Measurements from ENCODE around the gene SNX15. TPM values are rescaled to one million over a fixed set of nuclear protein-coding genes. Genes with fewer than 3 reads are reported as not detected.
"Not testable (repeated sequence)": the region's sequence is repeated elsewhere in the genome, so short reads cannot be mapped to it uniquely, and the experiment has no call there.

The SNX15 gene
- total RNA-seq, 1 experiment from 2014 or later = 27.0 TPM

DNA sequence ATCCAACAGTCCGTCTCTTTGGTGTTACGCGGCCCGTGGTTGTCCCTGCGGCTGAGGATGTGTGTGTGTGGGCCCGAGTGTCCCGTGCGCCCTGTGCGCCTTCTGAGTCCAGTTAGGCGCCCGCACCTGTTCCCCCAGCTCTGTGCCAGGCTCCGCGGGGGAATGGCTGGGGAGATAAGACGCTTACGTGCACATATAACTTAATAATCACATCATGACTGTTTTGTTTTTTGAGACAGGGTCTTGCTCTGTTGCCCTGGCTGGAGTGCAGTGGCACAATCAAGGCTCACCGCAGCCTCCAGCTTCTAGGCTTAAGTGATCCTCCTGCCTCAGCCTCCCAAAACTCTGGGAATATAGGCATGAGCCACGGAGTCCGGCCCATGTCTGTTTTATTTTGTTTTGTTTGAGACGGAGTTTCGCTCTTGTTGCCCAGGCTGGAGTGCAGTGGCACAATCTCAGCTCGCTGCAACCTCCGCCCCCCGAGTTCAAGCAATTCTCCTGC is 12.5 kb upstream of the SNX15 start:
- DNase-seq (ENCODE audit: low read depth) = no peak

DNA sequence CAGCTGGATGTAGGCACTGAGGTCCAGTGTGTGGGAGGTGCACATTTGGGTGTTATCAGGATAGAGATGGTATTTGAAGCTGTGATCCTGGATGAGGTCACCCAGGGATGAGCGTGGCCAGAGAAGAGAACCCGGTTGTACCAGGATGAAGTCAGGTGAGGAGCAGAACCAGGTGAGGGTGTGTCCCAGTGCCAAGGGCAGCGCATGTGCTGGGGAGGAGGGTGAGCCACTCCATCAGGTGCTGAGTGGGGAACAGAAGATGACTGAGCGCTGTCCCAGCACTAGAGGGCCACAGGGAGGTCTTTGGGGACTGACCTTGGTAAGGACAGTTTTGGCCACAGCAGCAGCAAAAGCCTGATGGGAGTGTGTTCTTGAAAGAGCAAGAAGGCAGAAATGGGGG is 10.5 kb upstream of the SNX15 start:
- DNase-seq (ENCODE audit: low read depth) = no peak

DNA sequence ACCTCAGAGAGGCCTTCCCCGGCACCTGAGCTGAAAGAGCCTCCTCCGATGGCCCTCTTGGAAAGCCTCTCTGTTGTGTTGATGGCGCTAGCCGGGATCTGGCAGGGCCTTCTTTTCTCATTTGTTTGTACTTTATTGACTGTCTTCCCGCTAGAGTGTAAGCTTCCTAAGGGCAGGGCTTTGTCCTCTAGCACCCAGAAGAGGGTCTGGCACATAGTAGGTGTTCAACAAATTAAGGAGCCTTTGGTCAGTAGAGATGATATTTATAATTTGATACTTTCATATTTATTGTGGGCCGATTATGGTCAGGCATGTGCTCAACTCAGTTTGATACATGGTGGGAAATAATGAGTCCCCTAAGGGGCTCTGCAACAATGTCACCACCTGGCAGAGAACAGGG is 9.3 kb upstream of the SNX15 start:
- DNase-seq (ENCODE audit: low read depth) = no peak

DNA sequence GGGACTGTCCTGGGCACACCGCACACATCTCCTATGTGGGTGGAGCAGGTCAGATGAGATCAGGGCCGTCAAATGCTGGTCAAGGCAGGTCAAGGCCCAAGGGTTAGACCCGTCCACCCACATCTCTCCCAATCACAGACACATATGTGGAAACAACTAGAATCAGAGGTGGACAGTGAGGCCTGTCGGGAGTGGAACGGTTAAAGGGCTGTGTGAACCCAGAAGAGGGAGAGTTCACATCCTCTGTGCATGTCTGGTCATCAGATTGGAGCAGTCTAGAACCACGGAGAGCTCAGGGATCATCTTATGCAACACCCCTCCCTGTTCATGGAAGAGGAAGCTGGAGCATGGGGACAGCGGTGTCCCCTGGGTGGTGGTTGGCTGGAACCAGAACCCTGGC is 7.4 kb upstream of the SNX15 start:
- DNase-seq (ENCODE audit: low read depth) = no peak

DNA sequence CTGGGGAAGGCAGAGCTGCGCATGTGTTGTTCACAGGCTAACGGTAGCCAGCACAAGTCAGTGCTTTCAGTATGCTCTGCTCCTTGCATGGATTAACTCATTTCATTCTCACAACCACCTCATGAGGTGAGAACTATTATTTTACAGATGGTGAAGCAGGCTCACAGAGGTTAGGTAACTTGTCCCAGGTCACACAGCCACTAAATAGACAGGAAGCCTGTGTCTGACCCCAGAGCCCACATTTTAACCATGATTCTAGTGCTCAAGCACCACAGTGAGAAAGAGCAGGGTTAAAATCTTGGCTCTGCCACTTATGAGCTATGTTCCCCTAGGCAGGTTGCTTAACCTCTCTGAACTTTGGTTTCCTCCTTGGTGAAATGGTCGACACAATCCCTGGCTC is 6.2 kb upstream of the SNX15 start:
- DNase-seq (ENCODE audit: low read depth) = no peak

DNA sequence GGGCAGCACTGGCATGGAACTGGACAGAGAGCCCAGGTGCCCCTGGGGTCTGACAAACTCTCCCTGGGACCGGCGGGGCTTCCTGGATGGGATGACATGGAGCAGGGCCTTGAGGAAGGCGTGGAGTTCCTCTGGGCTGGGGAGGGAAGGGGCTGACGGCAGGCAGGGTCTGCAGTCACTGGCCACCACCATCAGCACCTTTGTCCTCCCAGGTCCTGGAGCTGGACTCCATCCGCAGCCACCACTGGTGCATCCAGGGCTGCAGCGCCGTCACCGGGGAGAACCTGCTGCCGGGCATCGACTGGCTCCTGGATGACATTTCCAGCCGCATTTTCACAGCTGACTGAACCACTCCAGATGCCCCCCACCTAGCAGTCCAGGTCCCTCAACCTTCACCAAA is 5.7 kb upstream of the SNX15 start:
- no peak for DNase-seq (ENCODE audit: low read depth)

DNA sequence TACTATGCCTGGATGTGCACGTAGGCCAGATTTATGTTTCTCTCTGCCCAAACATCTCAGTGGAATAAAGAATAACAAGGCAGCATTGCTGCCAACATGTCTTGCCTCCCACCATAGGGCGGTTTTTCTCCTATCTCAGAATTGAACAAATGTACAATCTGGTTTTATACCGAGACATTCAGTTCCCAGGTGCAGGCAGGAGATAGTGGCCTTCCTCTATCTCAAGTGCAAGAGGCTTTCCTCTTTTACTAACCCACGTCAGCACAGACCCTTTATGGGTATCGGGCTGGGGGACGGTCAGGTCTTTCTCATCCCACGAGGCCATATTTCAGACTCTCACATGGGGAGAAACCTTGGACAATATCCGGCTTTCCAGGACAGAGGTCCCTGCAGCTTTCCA is 3.7 kb upstream of the SNX15 start:
- not testable (repeated sequence) for DNase-seq (ENCODE audit: low read depth)

DNA sequence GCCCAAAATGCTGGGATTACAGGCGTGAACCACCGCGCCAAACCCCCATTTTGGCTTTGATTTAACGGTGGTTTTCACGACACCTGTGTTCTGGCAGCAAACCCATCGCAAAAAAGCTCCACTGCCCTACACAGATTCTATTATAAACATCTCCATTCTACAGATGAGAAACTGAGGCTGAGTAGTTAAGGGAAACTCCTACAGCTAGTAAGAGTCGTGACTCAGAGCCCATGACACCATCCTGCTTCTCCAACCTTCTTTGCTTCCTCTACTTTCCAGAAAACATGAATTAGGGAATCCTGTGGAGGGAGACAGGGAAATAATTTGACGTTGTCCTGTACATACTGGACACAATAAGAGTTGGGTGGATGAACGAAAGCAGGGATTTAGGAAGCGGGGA is 429 bp upstream of the SNX15 start:
- DNase-seq (ENCODE audit: low read depth) = no peak

DNA sequence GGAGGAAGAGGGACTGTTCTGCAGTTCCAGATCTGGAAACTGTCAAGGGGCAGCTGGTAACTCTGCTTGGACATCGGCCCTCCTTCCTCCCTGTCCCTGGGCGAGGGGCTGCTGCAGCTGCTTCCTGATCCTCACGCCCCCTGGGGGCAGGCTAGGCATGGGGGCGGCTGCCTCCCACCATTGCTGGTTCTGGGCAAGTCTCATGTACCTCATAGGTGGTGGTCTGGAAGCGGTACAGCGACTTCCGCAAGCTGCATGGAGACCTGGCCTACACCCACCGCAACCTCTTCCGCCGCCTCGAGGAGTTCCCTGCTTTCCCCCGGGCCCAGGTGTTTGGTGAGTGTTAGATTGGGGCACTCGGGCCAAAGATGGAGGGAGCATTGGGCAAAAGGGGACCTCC is 5.0 kb downstream of the SNX15 start:
- DNase-seq (ENCODE audit: low read depth) = no peak

DNA sequence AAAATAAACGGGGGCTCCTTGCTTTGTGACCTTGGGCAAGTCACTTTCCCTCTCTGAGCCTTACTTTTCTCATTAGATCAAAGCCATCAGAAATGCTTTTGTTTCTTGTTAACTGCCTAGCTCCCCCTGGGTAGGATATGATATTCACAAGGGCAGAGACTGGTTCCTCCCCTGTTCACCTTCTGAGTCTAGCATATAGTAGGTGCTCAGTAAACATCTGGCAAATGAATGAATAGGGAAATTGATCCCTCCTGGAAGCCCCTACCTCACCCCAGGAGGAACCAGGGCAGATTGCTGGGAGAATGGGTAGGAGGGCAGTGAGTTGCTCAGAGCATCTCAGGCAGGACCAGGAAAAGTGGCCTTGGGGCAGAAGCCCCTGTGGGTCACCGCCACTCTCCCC is 7.2 kb downstream of the SNX15 start:
- no peak for DNase-seq (ENCODE audit: low read depth)

DNA sequence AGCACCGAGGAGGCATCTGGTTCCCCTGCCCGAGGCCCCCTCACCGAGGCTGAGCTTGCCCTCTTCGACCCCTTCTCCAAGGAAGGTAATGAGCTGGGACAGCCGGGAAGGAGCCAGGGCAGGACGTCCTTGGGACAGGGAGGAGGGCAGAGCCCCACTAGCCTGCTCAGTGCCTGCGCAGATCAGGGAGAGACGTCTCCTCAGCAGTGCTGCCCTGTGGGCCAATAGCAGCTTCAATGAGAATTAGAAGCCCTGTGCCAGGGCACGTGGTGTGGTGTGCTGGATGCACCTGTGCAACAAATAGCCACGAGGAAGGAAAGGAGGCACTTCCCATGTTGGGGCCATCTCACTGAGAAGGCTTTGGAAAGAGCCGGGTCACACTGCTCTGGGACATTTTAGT is 8.3 kb downstream of the SNX15 start:
- no peak for DNase-seq (ENCODE audit: low read depth)

DNA sequence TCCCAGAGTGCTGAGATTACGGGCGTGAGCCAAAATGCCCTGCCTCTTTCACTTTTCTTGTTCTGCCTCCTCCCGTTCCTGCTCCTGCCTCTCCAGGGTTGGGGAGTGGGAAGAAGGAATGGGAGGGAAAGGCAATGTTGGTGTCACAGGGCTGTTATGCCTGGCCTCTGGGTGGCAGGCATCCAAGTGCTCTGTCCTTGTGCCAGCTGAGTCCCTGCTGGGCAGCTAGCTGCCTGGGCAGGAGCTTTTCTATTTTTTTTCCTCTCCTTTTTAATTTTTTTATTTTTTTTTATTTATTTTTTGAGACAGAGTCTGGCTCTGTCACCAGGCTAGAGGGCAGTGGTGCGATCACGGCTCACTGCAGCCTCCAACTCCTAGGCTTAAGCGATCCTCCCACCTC is 9.7 kb downstream of the SNX15 start:
- no peak for DNase-seq (ENCODE audit: low read depth)

DNA sequence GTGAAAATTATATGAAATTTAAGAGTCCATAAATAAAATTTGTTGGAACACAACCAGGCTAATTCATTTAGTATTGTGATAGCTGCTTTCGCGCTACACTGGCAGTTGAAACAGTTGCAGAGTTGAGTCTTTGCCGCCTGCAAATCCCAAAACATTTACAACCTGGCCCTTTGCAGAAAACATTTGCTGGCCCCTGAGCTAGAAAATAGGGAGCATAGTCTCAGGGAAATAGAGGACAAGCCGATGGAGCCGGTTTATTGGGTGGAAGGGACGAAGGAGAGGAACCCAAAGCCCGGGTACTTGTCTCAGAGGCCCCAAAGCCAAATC is 13.2 kb downstream of the SNX15 start:
- DNase-seq (ENCODE audit: low read depth) = no peak

DNA sequence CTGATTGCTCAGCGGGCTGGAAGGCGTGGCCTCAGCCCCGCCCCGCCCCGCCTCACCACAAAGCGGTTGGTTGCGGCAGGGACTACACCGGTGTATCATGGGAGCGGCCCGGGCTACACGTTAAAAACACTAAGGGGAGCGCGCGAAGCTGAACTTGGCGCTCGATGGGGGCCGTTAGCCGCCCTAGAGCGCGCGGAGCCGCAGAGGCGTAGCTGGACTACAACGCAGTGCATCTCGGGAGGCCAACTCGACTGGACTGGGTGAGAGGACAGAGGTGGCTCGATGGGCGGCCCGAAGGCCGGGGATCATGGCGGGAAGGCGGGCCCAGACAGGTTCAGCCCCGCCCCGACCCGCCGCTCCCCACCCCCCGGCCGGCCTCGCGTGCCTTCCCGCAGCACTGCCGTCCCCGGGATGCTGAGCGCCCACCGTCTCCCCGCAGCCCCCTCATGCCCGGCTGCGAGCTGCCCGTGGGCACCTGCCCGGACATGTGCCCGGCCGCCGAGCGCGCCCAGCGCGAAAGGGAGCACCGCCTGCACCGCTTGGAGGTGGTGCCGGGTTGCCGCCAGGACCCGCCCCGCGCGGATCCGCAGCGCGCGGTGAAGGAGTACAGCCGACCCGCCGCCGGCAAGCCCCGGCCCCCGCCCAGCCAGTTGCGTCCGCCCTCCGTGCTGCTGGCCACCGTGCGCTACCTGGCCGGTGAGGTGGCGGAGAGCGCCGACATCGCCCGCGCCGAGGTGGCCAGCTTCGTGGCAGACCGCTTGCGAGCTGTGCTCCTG is 13.8 kb downstream of the SNX15 start, which contains the start of gene SAC3D1:
SAC3D1 (plus strand) TSS at position 364 of the 776 bp plus-strand sequence; CDS start at position 447, 83 bp downstream.
- peak; percentile 96 for DNase-seq (ENCODE audit: low read depth)

DNA sequence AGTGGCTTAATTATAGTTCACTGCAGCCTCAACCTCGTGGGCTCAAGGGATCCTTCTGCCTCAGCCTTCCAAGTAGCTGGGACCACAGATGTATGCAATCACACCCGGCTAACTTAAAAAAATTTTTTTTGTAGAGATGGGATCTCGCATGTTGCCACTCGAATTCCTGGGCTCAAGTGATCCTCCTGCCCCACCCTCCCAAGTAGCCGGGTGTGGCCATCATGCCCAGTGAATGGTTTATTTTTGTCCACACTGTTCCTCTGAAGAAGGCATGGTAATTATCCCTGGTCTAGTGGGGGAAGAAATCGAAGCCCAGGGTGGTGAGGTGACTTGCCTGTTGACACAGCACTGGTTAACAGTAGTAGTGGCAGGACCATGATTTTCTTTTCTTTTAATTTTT is 15.7 kb downstream of the SNX15 start:
- DNase-seq (ENCODE audit: low read depth) = no peak

DNA sequence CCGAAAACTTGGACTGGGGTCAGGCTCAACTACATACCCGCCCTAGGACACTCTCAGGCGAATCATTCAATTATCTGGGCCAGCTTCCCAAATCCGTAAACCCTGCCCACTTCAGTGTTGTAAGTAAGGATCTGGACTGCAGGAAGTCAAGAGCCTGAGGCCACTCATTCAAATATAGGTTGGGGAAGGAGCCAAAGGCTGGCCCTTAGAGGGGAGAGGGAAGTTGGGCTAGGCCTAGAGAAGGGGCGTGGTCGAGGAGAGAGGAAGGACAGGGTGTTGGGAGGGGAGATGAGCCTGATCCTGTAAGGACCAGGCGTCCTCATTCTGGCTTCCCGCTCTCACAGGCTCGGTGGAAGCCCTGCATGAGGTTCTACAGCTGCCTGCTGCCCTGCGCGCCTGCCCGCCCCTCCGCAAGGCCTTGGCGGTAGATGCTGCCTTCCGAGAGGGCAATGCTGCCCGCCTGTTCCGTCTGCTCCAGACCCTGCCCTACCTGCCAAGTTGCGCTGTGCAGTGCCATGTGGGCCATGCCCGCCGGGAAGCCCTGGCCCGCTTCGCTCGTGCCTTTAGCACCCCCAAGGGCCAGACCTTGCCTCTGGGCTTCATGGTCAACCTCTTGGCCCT is 16.8 kb downstream of the SNX15 start:
- peak; percentile 53 for DNase-seq (ENCODE audit: low read depth)

DNA sequence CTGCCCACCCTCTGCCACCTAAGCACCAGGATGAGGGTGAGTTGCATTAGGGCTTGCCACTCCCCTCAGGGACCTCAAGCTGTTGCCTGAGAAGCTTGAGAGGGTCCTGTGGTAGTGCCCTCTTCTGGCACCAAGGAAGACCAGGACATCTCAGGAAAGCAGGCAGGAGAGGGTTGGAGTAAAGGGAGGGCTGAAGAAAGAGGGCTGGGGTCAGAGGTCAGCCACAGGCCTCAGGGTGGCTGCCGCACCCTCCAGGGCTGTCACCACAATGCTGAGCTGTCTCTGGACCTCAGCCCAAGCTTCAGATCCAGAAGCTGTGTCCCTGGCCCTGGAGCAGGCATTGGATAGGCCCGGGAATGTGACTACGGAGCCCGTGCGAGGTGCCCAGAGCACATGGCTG is 17.8 kb downstream of the SNX15 start:
- DNase-seq (ENCODE audit: low read depth) = no peak

DNA sequence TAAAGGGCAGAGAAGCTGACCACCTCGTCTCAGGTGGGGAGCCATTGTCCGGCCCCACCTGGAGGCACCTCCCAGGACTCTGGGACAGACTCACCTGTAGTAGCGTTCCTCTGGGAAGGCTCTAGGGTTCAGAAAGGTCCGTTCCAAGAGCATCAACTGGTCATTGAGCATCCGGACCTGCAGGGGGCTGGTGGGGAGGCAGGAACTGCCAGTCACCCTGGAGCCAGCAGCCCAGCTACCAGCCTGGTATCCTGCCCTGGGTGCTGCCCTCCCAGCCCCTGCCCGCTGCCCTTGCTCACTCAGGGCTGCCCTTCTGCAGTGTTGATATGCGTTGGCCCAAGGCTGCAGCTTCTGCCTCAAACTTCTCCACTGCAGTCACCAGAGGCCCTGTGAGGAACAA is 18.5 kb downstream of the SNX15 start:
- no peak for DNase-seq (ENCODE audit: low read depth)

DNA sequence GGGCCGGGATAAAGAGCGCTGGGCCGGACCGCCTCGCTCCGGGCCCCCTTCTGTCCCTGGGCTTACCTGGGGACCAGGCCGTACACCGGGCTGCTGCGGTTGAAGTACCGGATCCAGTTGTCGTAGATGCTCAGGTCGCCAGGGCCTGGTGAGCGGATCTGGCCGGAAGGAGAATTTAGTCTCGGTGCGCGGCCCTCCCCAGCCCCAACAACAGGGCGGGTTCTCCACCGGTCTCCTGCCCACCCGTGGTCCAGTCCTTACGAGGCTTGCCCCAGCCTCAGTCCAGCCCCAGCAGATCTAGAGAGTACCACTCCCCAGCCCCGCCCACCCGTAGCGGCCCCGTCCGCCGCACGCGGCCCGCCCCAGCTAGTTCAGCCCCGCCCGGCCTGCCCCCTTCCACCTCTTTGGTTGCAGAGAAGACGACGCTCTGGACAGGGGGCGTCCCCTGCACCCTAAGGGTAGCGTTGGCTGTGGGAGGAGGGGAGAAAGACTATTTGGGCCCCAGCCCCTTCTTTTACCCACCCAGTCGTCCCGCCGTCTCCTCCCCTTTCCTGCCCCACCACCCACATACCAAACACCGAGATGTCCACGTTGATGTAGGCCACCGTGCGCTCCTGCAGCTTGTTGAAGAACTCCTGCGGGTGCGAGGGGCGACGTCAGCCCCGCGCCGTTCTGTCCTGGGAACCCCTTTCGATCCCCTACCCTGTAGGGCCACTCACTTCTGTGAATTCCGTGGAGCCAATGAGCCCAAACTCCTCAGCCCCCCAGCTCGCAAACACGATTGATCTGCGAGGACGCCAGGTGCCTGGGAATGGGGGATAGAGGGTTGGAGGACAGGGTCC is 20.6 kb downstream of the SNX15 start:
- no peak for DNase-seq (ENCODE audit: low read depth)

DNA sequence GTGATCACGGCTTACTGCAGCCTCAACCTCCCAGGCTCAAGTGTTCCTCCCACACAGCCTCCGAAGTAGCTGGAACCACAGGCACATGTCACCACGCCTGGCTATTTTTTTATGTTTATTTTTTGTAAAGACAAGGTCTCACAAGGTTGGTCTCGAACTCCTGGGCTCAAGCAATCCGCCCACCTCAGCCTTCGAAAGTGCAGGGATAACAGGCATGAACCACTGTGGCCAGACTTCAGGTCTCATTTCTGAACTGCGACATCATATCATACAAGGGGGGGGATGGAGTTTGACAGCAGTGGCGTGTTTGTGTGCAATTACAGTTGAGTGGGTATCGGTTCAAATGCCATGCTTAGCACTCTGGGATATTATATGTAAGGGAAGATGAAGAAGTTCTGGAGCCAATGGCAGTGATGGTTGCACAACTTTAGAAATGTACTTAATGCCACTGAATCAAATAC is 24.2 kb downstream of the SNX15 start:
- no peak for DNase-seq (ENCODE audit: low read depth)

DNA sequence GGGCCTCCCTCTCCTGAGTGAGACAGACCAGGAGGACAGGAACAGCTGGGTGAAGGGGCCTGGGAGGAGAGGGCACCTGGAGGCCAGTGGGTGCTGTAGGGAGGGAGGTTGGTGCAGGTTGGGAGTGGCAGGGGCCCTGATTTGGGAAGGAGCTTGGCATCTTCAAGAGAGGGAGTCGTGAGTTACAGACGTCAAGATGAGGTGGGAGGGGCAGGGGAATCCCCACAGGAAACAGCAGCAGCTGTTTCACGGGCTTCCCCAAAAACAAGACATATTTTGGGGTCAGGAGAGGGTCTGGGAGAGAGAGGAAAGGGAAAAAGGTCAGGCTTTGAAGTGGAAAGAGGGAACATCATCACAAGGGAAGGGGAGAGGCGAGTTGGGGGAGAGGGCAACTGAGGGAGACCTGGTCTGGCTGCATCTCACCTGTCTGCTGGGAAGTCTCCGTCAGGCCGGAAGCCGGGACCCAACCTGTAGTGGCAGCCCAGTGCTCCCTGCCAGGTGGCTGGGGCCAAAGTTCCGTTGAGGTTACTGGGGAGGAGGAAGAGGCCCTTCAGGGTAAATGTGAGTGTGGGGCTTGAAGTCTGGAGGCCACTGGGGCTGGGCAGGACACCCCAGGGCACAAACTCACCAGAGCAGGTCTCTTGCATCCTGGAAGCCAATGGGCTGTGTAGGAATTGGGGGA is 26.7 kb downstream of the SNX15 start:
- no peak for DNase-seq (ENCODE audit: low read depth)

DNA sequence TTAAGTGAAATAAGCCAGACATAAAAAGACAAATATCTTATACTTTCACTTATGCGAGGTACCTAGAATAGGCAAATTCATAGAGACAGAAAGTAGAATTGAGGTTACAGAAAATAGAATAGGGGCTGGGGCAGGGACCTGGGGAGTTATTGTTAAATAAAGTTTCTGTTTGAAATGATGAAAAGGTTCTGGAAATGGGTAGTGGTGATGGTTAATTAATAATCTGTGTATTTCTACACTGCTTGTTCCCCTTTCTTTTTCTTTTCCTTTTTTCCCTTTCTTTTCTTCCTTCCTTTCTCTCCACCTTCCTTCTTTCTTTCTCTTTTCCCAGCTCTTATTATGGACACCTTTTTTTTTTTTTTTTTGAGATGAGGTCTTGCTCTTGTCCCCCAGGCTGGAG is 28.3 kb downstream of the SNX15 start:
- DNase-seq (ENCODE audit: low read depth) = no peak
